Glutamatergic neuron (in vitro differentiated cells): ENCODE measurements around the gene UGT2B17. TPM values are rescaled to one million over a fixed set of nuclear protein-coding genes. Genes with fewer than 3 reads are reported as not detected.

Source experiments
- DNase-seq: peaks from one replicate; pipeline ENCODE4 v3.0.0; 2022
- H3K27ac Mint-ChIP-seq: one replicate; pipeline ENCODE4 v1.8.0; 2020; ENCODE audit warnings: mild to moderate bottlenecking, mixed read lengths, inconsistent platforms; ENCODE audit not compliant: unreplicated experiment
- H3K27me3 Mint-ChIP-seq: one replicate; pipeline ENCODE4 v1.8.0; 2020; ENCODE audit warnings: mild to moderate bottlenecking, moderate library complexity, mixed read lengths, inconsistent platforms; ENCODE audit not compliant: unreplicated experiment
- H3K36me3 Mint-ChIP-seq: one replicate; pipeline ENCODE4 v1.8.0; 2020; ENCODE audit warnings: mild to moderate bottlenecking, mixed read lengths, inconsistent platforms; ENCODE audit not compliant: unreplicated experiment
- H3K4me1 Mint-ChIP-seq: one replicate; pipeline ENCODE4 v1.8.0; 2020; ENCODE audit warnings: mild to moderate bottlenecking, low read depth, mixed read lengths, inconsistent platforms; ENCODE audit not compliant: unreplicated experiment
- H3K4me3 Mint-ChIP-seq: one replicate; pipeline ENCODE4 v1.8.0; 2020; ENCODE audit warnings: mild to moderate bottlenecking, mixed read lengths, inconsistent platforms; ENCODE audit not compliant: unreplicated experiment
- H3K9me3 Mint-ChIP-seq: one replicate; pipeline ENCODE4 v1.8.0; 2020; ENCODE audit warnings: mild to moderate bottlenecking, moderate library complexity, mixed read lengths, inconsistent platforms; ENCODE audit not compliant: unreplicated experiment
- CTCF ChIP-seq: fragments of 200-600 bp; sonication (generic); IDR thresholded peaks from one replicate; pipeline ENCODE4 v1.5.0; 2021; ENCODE audit not compliant: partially characterized antibody, unreplicated experiment
- total RNA-seq: library from RNA; stranded (reverse); fragmentation: NEBNext Ultra II Directional; extraction: Animal tissue kit (Norgen Biotek cat#: 25700); gene quantifications from one replicate; pipeline ENCODE4 v1.2.1, GENCODE V29; 2021; ENCODE audit not compliant: unreplicated experiment

Gene UGT2B17
- total RNA-seq, 1 donor from 2014 or later, result not detected

- Mint-ChIP-seq H3K27me3 (no peaks in the 10 kb centered on the region), H3K9me3 (no peaks in the 10 kb centered on the region), H3K4me3 (no peak overlapping the region), H3K27ac (no peak overlapping the region), H3K4me1 (no peaks in the 10 kb centered on the region), H3K36me3 (no peaks in the 10 kb centered on the region)
- no peak for DNase-seq
- TF ChIP-seq CTCF, result no peak
Measured at GRCh38 chr4:68592673-68593072, 16.6 kb upstream of the UGT2B17 start.

GRCh38 chr4:68591204-68591603 lies 15.1 kb upstream of the UGT2B17 start:
- H3K27ac Mint-ChIP-seq, result no peak overlapping the region
- no peak overlapping the region for H3K4me3 Mint-ChIP-seq
- no peak for DNase-seq
- H3K36me3 Mint-ChIP-seq, result no peaks in the 10 kb centered on the region
- H3K27me3 Mint-ChIP-seq, result no peaks in the 10 kb centered on the region
- no peak for TF ChIP-seq CTCF
- no peaks in the 10 kb centered on the region for H3K9me3 Mint-ChIP-seq
- no peaks in the 10 kb centered on the region for H3K4me1 Mint-ChIP-seq

GRCh38 chr4:68589790-68590189 lies 13.7 kb upstream of the UGT2B17 start:
- Mint-ChIP-seq H3K9me3 (no peaks in the 10 kb centered on the region), H3K27ac (no peak overlapping the region), H3K36me3 (no peaks in the 10 kb centered on the region), H3K4me3 (no peak overlapping the region), H3K27me3 (no peaks in the 10 kb centered on the region), H3K4me1 (no peaks in the 10 kb centered on the region)
- DNase-seq, result no peak
- TF ChIP-seq CTCF, result no peak

GRCh38 chr4:68582339-68582717 lies 6.2 kb upstream of the UGT2B17 start:
- H3K9me3 Mint-ChIP-seq, result peaks cover 7% of the 10 kb centered on the region
- H3K4me3 Mint-ChIP-seq, result no peak overlapping the region
- H3K27me3 Mint-ChIP-seq, result peaks cover 4% of the 10 kb centered on the region
- TF ChIP-seq CTCF, result no peak
- no peaks in the 10 kb centered on the region for H3K4me1 Mint-ChIP-seq
- no peak for DNase-seq
- no peak overlapping the region for H3K27ac Mint-ChIP-seq
- H3K36me3 Mint-ChIP-seq, result no peaks in the 10 kb centered on the region

GRCh38 chr4:68581383-68582338 lies 5.5 kb upstream of the UGT2B17 start:
- Mint-ChIP-seq H3K27ac (no peak overlapping the region), H3K4me1 (no peaks in the 10 kb centered on the region), H3K4me3 (no peak overlapping the region), H3K9me3 (peaks cover 9% of the 10 kb centered on the region), H3K27me3 (peaks cover 4% of the 10 kb centered on the region), H3K36me3 (no peaks in the 10 kb centered on the region)
- no peak for DNase-seq
- TF ChIP-seq CTCF, result no peak
